ENCODE data around the gene RNASEH2A. TPM values are rescaled to one million over a fixed set of nuclear protein-coding genes. Genes with fewer than 3 reads are reported as not detected.

RNASEH2A gene
- total and polyA plus RNA-seq, 2 of the 13 experiments (the other 11 are each of a cell fraction or from before 2014, with no cell fraction given), result 25.1 to 35.8 TPM

DNA sequence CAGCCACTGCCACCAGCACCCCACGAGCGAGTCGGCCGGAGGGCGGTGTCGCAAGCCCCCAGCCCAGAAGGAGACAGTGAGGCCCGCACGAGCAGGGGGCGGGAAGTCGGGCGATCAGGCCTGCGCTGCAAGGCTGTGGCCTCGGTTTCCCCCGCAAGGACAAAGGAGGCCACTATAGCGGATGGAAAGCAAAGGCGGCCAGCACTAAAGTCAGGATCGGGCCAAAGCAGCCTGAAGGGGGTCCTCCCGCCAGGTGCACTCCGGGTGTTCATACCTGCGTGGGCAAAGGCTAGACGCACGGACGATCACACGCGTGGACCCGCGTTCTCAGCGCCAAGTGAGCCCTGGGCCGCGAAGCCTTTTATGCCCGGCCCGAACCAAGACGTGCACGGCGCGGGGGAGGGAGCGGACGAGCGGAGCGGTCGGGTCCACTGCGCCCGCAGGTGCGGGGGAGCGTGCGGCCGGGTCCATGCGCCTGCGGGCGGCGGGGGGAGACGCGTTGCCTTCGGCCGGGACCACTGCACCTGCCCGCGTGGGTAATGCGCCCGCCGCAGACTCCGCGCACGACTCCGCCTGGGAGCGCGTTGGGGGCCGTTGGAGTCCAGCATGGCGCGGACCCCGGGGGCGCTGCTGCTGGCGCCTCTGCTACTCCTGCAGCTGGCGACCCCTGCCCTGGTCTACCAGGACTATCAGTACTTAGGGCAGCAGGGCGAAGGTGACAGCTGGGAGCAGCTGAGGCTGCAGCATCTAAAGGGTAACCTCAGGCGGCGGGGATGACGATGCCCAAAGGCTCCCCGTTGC lies 4.7 kb upstream of the RNASEH2A start, which contains the start of the genes PRDX2 and THSD8 (continued):
- TF ChIP-seq HNRNPUL1 (IDR thresholded peaks at IDR 0.05; ENCODE audit: low read depth, low read length) (peak; percentile 58; the same call in 1 of the 2 replicates), GMEB2 (CRISPR knock-in tag; IDR thresholded peaks at IDR 0.05; ENCODE audit: low read depth) (peak; percentile 56; the same call in 1 of the 2 replicates), KMT2B (CRISPR knock-in tag; IDR thresholded peaks at IDR 0.05) (peak; percentile 69; the same call in 1 of the 2 replicates), SMC3 (IDR thresholded peaks at IDR 0.05; ENCODE audit: low read length) (no peak), DR1 (CRISPR knock-in tag; IDR thresholded peaks at IDR 0.05) (peak; percentile 97), AGO2 (optimal IDR thresholded peaks at IDR 0.05; ENCODE audit: low read depth, low read length) (peak; percentile 84), POLR2AphosphoS5 (IDR thresholded peaks at IDR 0.05; ENCODE audit: low read depth, low read length) (peak; percentile 98), NFYC (CRISPR knock-in tag; IDR thresholded peaks at IDR 0.05) (peak; percentile 15; the same call in 1 of the 2 replicates), TCF12 (IDR thresholded peaks at IDR 0.05) (no peak), TCF12 (CRISPR knock-in tag; IDR thresholded peaks at IDR 0.05) (0 out of 2 replicates have a peak, but pooled peaks have one; percentile 30), NFE2L2 (IDR thresholded peaks at IDR 0.05; ENCODE audit: low read length) (no peak), SRSF9 (IDR thresholded peaks at IDR 0.05; ENCODE audit: borderline replicate concordance, insufficient read depth, low read depth, low read length, poor library complexity, severe bottlenecking) (no peak), ZNF230 (CRISPR knock-in tag; IDR thresholded peaks at IDR 0.05) (peak; percentile 92), ZNF546 (CRISPR knock-in tag; conservative IDR thresholded peaks at IDR 0.05) (no peak; the same call in 1 of the 2 replicates), NBN (conservative IDR thresholded peaks at IDR 0.05) (no peak), ZNF251 (CRISPR knock-in tag; IDR thresholded peaks at IDR 0.05) (no peak), ZBTB43 (CRISPR knock-in tag; conservative IDR thresholded peaks at IDR 0.05) (peak; percentile 24; the same call in 1 of the 2 replicates), ZNF160 (CRISPR knock-in tag; IDR thresholded peaks at IDR 0.05) (peak; percentile 81; the same call in 1 of the 2 replicates), ZNF710 (CRISPR knock-in tag; IDR thresholded peaks at IDR 0.05; ENCODE audit: borderline replicate concordance) (no peak; the same call in 1 of the 2 replicates), HNRNPH1 (optimal IDR thresholded peaks at IDR 0.05; ENCODE audit: low read depth, low read length) (no peak), YEATS4 (CRISPR knock-in tag; IDR thresholded peaks at IDR 0.05; ENCODE audit: borderline replicate concordance) (peak; percentile 76), ZNF670 (CRISPR knock-in tag; IDR thresholded peaks at IDR 0.05; ENCODE audit: borderline replicate concordance) (peak; percentile 95)
- TF ChIP-seq, protein P1, sequence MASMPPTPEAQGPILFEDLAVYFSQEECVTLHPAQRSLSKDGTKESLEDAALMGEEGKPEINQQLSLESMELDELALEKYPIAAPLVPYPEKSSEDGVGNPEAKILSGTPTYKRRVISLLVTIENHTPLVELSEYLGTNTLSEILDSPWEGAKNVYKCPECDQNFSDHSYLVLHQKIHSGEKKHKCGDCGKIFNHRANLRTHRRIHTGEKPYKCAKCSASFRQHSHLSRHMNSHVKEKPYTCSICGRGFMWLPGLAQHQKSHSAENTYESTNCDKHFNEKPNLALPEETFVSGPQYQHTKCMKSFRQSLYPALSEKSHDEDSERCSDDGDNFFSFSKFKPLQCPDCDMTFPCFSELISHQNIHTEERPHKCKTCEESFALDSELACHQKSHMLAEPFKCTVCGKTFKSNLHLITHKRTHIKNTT (CRISPR knock-in tag; IDR thresholded peaks at IDR 0.05), result peak; percentile 85; the same call in 1 of the 2 replicates
- TF ChIP-seq, protein P2, sequence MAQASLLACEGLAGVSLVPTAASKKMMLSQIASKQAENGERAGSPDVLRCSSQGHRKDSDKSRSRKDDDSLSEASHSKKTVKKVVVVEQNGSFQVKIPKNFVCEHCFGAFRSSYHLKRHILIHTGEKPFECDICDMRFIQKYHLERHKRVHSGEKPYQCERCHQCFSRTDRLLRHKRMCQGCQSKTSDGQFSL (CRISPR knock-in tag; IDR thresholded peaks at IDR 0.05), result no peak
